Skeletal muscle cell (primary cell): Measurements from ENCODE around the gene KIF21B.

ENCODE experiments used
- DNase-seq: peaks from one replicate; pipeline ENCODE4 v3.0.0-alpha.2; 2010; ENCODE audit warnings: low read depth
- H3K4me3 ChIP-seq: 2 replicates; pipeline ENCODE4 v1.5.1; 2011; ENCODE audit warnings: low read depth, mild to moderate bottlenecking, control low read depth, low read length, moderate library complexity

Gene KIF21B

DNA sequence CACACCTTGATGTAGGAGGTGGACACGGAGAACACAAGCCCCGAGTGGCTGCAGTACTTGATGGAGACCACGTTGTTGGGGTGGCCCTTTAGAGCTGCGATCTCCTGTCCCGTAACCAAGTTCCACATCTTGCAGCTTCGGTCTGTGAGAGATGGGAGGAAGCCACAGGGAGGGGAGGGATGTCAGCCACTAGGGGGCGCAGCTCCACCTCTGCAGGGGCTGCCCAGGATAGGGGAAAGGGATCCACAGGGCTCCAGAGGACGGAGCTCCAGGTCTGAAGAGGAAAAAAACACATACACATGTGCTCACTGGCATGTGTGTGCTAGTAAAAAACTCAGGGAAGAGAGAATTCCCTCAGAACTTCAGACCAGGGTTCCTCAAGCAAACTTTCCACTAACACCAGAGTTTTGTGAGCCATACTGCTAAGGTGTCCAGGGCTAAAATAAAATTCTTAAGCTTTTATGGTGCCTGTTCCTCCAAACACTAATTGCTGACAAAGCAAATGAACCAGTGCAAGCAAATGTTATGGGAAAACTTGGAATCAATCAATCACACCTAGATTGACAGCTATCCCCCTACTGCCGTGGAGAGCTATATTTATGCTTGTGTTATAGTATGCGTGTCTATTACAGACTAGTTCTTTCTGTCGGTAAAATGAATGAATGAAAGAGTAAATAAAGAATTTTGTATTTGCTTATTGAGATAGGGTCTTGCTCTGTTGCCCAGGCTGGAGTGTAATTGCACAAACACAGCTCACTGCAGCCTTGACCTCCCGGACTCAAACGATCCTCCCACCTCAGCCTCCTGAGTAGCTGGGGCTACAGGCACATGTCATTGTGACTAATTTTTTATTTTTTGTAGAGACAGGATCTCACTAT lies 43.7 kb downstream of the KIF21B start:
- no peak overlapping the region for H3K4me3 ChIP-seq
- DNase-seq = no peak

DNA sequence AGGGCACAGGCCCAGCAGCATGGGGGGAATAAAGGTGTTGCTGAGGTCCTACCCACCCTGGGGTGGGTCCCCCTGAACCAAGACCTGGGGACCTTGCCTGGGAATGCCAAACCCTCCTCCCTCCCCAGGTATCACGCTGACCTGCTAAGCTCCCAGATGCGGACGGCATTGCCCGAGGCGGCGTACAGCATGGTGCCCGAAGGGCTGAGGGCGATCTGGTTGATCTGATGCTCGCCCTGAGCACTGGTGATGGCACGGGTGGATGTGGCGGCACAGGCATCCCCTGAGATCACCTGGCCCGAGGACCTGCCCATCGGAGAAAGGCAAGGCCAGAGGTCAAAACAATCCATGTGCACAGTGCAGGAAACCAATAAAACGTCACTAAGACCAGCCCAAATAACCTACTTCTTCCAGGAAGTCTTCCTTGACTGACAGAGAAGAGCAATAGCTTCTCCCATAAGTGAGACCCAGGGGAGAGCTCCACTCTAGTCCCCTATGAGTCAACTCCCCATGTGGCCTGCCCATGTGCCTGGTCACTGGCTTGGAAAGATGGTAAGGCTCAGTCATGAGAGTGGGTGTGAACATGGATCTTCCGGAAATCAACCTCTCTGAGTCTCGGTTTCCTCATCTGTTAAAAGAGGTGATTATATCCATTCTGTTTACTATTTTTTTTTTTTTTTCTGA lies 46.3 kb downstream of the KIF21B start:
- H3K4me3 ChIP-seq = no peak overlapping the region

GRCh38 chr1:200976634-200977033 lies 46.9 kb downstream of the KIF21B start:
- no peak for DNase-seq
- no peak overlapping the region for H3K4me3 ChIP-seq

More for the DNA sequence above, 46.3 kb downstream of the KIF21B start:
- DNase-seq = no peak

DNA sequence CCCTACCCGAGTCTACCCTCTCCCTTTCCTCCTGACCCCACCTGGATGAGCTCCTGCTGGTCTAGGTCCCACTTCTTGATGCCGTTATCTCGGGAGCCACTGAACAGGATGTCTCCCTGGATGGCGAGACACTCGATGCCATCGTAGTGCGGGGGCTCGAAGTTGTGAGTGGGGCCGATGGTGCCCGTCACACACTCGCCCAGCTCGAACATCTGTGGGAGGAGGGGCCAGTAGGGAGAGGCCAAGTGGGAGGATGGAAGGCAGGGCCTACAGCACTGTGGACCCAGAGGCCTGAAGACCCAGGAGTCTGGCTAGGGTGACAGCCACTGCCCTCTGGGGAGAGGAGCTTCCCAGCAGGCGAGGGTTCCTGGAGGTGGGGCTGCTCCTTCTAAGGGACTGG lies 48.1 kb downstream of the KIF21B start:
- no peak for DNase-seq
- no peak overlapping the region for H3K4me3 ChIP-seq

DNA sequence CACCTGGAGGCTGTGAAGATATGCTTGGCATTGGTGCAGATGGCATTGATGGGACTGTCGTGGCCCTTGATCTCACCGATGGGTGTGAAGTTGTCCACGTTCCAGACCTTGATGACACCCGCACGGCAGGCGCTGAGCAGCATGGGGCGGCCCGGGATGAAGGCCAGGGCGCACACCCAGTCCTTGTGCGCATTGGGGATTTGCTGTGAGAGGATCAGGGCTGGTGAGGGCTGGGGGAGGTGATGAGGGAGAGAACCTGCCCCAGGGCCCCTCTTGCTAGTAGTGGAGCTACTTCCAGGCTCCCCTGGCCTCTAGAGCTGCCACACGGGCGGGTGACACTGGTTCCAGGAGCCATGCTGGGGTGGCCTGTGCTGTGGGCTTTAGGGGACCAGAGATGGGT lies 48.8 kb downstream of the KIF21B start:
- no peak for DNase-seq
- no peak overlapping the region for H3K4me3 ChIP-seq

- DNase-seq = no peak
- H3K4me3 ChIP-seq = no peak overlapping the region
Measured at GRCh38 chr1:200973937-200974657, 49.4 kb downstream of the KIF21B start.

- no peak overlapping the region for H3K4me3 ChIP-seq
- DNase-seq = no peak
Measured at GRCh38 chr1:200972985-200973742, 50.4 kb downstream of the KIF21B start.

DNA sequence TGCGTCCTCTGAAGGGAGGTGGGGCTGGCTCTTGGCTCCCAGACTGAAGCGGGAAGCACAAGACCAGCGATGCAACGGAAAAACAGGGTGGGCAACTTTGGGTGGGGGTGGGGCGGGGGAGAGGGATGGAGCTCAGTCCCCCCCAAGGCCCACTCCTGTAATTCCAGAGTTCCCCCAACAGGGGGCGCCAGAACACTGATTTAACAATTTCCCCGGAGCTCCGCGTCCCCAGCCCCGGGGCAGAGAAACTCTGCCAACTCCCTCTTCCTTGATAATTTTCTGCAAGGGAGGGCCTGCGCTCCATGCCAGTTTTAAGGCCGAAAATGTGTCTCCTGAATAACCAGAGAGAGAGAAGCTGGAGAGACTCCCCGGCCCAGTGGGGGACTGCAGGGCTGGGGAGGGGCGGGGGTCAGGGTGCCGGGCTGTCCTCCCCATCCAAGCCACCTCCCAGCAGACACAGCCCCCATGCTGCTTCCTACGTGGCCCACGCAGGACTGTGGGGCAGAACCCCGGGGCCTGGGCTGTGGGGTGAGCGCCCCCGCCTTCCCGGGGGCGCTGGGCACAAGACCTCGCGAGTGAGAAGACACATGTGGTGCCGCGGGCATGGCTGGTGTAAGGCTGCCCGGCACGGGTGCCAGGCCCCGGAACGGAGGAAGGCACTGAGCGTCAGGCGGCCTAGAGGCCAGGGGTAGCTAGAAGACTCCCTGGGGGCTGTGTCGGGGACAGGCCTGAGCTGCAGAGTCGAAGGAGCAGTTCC lies 51.4 kb downstream of the KIF21B start:
- H3K4me3 ChIP-seq = no peak overlapping the region
- no peak for DNase-seq

DNA sequence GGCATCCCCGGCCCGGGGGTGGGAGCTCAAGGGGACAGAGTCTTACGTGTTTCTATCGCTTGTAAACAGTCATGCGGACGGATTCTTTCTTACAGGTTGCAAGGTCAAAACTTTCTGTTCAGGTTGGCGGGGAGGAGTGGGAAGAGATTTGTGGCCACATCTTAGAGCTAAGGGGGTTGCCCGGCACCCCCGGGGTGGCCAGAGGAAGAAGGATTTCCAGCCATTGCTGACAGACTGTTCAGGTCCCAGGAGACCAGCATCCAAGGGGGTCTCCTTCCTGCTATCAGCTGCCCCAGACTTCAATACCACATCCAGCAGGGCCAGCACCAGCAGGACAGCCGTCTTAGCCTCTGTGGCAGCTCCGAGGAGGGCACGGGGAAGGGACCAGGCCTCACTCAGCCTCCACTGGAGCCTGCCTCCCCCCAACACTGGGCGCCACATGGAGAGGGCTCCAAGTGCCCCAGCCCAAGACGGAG lies 52.0 kb downstream of the KIF21B start:
- DNase-seq = no peak
- H3K4me3 ChIP-seq = no peak overlapping the region

DNA sequence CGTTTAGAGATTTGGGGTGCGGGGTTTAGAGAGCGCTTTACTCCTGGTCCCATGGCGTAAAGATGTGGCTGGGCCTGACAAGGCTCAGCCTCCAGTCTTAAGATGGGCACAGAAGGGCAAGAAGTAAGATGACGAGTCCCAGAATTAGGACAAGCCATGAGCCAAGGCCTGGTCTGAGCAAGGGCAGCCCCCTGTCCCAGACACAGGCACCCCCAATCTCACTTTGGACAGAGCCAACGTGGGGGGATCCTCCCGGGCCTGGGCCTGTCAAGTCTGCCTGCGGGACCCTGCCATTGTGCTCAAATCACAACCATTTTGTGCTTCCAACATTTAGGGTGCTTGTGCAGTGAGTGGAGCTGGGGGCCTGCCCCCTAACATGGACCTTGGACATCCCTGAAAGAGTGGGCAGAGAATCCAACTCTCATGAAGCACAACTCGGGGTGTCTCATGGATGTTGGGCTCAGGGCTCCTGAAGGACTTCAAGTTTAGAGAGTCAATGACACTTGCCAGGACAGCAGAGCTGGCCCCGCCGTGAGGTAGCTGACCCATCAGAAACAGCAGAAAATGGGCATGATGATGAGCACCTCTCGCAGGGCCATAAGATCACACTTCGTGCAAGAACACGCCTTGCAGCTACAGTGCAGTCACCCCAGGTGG lies 52.6 kb downstream of the KIF21B start:
- DNase-seq = no peak
- H3K4me3 ChIP-seq = no peak overlapping the region

GRCh38 chr1:200969726-200970561 lies 53.6 kb downstream of the KIF21B start:
- DNase-seq = no peak
- no peak overlapping the region for H3K4me3 ChIP-seq

DNA sequence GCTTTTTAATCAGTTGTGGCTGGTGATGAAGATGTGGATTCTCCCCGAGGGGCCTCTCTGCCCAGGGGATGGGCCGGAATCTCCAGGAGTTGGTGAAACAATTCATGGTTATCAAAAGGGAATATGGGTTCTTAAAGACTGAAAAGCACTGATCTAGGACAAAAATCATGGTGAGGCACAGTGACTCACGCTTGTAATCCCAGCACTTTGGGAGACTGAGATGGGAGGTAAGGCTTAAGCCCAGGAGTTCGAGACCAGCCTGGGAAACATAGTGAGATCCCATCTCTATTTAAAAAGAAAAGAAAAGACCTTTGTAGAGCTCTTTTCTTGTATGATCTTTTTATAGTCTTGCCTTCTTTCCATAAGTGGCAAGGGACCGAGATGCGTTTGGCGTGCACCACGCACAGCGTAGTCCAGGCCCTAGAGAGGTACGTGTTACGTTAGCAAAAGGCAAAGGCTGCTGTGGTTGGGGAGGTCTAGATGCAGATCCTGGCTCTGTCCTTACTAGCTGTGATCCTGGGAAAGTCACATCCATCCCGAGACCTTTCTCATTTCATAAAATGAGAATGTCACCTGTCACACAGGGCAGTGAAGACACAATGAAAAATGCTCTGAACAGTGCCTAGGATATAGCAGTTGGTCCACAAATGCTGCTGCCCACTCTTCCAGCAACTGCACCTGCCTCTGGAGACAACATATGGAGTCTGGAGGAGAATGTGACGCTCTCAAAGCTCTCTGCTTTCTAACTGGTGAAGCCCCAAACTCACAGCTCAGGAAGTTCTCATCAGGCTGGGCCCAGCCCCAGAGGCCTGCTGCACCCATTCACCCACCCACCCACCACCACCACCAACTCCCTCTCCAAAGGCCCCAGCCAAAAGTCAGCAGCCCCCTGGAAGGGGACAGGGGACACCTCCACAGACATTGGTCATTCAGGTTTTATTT lies 54.8 kb downstream of the KIF21B start:
- no peak overlapping the region for H3K4me3 ChIP-seq
- DNase-seq = no peak

DNA sequence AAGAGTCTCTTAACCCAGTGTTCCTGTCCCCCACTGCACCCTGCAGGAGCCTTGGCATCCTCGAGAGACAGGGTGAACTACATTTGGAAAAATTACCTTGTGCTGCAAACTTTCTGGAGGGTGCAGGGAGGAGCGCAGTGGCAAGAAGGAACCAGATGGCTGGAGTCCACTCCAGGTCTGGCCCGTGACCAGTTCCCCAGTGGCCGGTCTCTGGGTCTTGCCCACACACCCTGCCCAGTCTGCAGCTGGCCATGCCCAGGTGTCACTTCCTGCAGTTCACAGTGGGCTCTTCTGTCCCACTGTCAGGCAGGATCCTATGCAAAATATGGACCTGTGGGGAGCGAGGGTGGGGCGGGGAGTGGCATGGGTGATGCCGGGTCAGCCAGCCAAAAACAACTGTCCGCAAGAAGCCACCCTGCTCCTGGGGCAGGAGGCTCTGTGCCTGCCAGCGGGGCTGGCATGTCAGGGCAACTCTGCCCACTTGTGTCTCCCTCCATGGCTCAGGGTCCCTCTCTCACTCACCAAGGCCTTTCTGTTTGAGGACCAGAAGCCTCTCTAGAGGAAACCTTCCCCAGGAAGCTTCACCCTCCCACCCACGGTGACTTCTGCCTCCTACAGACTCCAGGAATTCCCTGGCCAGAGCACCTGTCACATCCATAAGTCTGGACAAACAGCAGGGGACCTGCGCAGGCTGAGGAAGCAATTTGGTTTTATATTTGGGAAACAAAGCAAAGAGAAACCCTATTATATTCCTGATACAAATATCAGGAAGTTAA lies 55.6 kb downstream of the KIF21B start:
- DNase-seq = no peak

DNA sequence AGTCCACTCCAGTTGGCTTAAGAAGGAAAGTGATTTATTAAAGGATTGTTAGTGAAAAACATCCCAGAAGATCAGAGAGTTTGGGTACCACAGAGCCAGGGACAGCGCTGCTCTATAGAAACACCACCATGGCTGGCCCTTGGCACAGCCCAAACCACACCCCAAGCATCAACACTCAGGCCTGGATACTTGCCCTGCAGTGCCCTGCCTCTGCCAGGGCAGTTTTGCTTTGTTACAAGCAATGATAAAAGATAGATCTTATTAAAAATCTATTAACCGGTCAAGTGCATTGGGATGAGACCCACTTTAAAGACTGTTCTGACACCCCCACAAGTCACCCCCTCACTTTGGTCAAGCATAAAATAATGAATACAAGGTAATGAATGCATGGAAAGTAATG lies 56.6 kb downstream of the KIF21B start:
- DNase-seq = no peak
- no peak overlapping the region for H3K4me3 ChIP-seq

More for the DNA sequence above, 55.6 kb downstream of the KIF21B start:
- no peak overlapping the region for H3K4me3 ChIP-seq

GRCh38 chr1:200965111-200965805 lies 58.3 kb downstream of the KIF21B start:
- DNase-seq = no peak
- H3K4me3 ChIP-seq = no peak overlapping the region
